ENCODE measurements around the gene VGF.

VGF gene

GRCh38 chr7:101166648-101166908 lies 1.2 kb upstream of the VGF start:
- no peak for DNase-seq (ENCODE audit: low read depth in 3 of 3)

- DNase-seq (ENCODE audit: low read depth in 3 of 3), result no peak
These were observed 734 bp upstream of the VGF start for GRCh38 chr7:101165958-101166647.

DNA sequence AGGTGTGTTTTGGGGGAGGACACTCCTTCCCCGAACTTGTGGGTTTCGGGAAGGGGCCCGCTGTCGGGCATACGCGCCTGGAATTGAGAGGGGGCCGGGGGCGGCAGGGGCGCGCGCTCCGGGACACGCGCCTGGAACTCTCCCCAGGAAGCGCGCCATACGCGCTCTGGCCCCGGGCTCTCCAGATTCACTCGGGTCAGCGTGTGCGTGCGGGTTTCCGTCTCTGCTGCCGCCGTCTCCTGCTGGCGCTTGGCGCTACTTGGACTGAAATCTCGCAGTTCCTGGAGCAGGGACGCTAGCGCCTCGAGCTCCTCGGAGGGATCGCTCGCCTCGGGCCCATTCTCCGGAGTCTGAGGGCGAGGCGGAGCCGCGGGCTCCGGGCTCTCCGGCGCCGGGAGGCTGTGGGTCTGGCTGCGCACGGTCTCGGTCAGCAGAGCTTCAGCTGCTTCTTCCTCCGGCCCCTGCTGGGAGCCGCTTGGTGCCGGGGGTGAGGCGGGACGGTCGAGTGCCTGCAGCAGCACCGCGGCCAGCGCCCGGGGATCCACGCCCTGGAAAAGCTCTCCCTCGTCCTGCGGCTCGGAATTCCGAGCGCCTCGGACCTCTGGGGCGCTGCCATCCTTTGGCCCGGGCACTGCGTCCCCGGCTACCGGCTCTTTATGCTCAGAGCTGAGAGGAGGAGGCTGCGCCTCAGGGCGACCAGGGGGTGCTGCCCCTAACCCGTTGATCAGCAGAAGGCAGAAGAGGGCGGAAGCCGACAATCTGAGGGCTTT lies 1.1 kb downstream of the VGF start:
- DNase-seq (ENCODE audit: low read depth in 3 of 3), result no peak

DNA sequence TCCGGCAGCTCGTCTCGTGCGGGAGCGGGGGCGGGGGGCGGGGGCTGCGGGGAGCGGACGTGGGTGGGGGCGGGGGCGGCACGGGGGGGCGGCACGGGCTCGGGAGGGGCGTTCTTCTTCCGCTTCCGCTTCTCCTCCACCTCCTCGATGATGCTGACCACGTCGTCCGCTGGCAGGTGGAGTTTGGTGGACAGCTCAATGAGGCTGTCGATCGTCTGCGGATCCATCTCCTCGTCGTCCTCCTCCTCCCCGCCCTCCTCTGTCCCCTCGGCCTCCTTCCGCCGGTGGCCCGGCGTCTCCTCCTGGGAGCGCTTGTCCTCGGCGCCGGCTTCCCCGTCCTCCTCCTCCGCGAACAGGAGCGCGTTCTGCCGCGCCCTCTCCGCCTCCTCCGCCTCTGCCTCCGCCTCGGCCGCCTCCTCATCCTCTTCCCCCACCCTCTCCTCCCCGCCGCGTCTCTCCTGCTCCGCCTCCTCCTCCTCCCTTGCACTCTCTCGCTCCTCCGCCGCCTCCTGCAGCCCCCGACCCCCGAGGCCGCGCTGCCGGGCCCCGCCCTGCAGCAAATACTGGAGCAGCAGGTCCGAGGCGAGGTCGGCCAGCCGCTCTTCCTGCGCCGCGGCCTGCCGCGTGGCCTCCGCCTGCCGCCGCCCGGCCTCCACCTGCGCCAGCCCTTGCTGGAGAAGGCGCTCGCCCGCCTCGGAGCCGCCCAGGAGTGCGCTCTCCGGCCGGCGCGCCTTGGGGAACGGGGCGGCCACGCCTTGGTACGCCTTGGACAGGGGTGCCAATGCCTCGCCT lies 1.9 kb downstream of the VGF start:
- no peak for DNase-seq (ENCODE audit: low read depth in 3 of 3)

DNA sequence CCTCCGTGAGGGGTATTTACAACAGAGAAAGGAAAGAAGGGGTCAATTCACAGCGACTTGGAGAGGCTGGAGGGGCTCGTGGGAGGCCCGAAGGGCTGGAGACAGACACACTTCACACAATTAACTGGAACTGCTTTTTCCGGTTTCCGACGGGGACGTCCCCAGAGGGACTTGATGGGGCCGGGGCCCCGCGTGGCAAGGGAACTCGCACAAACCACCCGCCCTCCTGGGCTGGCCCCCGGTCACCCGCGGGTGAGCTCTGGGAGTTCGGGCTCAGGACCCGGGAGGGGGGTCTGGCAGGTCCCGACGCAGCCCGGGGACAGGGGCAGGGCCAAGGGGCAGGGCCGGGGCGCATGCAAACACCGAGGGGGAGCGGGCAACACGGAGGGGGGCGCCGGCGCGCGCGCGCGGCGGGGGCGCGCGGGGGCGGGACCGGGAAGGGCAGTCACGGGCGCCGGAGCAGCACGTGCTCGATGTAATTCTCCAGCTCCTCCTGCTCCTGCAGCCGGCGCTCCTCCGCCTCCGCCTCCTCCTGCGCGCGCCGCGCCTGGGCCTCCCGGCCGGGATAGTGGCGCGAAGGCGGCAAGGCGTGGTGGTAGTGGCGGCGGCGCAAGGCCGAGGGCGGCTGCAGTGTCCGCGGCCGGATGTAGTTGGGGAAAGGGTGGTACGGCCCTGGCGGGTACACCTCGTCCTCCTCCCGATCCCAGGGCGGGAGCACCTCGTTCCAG lies 2.7 kb downstream of the VGF start:
- DNase-seq (ENCODE audit: low read depth in 3 of 3), result no peak

GRCh38 chr7:101161692-101162471 lies 3.5 kb downstream of the VGF start:
- no peak for DNase-seq (ENCODE audit: low read depth in 3 of 3)

GRCh38 chr7:101160910-101161309 lies 4.5 kb downstream of the VGF start:
- DNase-seq (ENCODE audit: low read depth in 3 of 3), result no peak

- DNase-seq (ENCODE audit: low read depth in 3 of 3), result no peak
These were observed 5.4 kb downstream of the VGF start for GRCh38 chr7:101159696-101160674.

DNA sequence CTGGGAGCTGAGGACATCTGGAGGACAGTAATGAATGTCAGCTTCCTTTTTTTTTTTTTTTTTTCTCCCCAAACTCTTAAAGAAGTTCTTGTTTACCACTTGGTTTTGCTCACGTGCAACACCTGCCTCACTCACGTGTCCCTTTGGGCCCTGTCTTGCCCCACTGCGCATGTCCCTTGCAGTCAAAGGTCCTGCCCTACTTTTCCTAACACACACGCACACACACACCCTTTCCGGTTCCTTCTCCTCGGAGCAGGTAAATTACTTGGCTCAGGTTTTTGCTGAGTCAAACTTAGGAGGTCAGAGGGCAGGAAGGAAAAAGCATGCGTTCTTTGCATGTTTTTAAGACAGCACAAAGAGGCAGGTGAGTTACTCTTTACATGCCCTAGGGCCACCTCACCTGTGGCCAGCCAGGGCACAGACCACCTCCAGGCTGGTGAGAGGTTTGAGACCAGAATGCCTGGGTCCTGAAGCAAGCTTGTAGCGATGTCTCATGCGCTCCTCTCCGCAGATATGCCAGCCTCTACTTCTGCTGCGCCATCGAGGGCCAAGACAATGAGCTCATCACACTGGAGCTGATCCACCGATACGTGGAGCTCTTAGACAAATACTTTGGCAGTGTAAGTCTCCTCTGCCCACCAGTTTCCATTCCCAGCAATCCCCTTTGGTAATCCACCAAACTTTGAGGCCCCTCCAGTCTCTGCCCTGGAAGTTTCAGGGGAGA lies 8.3 kb downstream of the VGF start:
- no peak for DNase-seq (ENCODE audit: low read depth in 3 of 3)

GRCh38 chr7:101156277-101156676 lies 9.1 kb downstream of the VGF start:
- DNase-seq (ENCODE audit: low read depth in 3 of 3), result no peak

GRCh38 chr7:101155303-101155702 lies 10.1 kb downstream of the VGF start:
- no peak for DNase-seq (ENCODE audit: low read depth in 3 of 3)

GRCh38 chr7:101154693-101155102 lies 10.7 kb downstream of the VGF start:
- no peak for DNase-seq (ENCODE audit: low read depth in 3 of 3)

DNA sequence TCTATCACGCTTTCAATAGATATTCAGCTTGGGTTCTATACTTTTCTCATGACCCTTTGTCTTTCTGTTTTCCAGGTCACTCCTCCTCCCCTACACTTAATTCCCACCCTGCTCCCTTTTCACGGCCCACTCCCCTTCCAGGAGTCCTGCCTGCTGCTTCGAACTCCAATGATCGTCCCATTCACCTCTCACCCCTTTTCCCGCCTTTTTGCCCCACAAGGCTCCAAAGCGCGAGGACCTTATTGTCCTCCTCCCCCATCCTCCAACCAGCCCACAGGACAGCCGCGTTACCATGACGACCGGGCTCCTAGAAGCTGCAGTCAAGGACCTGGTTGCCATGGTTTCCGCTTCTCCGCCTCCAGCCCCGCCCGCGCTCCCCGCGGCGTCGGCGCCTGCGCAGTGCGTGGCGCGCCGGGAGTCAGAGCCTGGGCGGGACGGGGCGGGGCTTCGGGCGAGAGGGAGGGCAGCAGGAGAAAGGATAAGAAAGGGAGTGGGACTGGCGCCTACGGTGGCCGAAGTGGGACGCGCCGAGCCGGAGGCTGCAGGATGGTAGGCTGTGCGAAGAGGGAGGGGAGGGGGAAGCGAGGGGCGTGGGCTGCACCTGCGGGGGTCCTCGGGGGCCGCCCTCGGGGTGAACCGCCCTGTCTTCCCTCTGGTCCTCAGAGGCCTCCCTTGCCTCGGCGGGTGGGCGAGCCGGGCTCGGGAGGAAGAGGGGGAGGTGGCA lies 11.2 kb downstream of the VGF start, which contains the start of gene AP1S1:
Gene AP1S1 (plus strand): TSS at position 508 of the 724 bp plus-strand sequence. CDS start 39 bp downstream, at position 547.
- DNase-seq (ENCODE audit: low read depth in 3 of 3), result peak; percentile 83 to 97 (median 85)

DNA sequence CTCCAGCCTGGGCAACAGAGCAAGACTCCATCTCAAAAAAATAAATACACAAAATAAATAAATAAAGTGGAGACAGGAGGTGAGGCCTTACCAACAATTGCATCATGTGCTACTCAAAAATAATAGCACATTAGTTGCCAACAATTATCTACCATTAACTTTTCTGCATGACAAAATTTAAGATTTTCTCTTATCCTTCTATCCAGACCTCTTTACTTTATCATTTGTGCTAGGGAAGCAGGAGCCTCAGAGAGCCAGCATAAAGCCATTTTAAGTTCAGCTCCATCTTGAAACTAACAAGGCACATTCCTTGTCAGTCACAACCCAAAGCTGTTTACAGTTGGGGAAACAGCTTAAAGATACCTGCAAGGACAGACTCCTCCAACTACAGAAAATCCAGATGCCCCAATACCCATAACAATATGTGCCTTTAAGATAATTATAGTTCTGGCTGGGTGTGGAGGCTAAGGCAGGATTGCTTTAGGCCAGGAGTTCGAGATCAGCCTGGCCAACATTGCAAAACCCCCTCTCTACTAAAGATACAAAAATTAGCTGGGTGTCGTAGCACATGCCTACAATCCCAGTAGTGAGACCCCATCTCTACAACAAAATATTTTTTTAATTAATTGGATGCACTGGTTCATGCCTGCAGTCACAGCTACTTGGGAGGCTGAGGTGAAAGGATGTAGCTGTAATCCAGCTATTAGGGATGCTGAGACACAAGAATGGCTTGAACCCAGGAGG lies 13.3 kb downstream of the VGF start:
- DNase-seq (ENCODE audit: low read depth in 3 of 3), result no peak

- no peak for DNase-seq (ENCODE audit: low read depth in 3 of 3)
These were observed 24.5 kb downstream of the VGF start for GRCh38 chr7:101140746-101141382.

DNA sequence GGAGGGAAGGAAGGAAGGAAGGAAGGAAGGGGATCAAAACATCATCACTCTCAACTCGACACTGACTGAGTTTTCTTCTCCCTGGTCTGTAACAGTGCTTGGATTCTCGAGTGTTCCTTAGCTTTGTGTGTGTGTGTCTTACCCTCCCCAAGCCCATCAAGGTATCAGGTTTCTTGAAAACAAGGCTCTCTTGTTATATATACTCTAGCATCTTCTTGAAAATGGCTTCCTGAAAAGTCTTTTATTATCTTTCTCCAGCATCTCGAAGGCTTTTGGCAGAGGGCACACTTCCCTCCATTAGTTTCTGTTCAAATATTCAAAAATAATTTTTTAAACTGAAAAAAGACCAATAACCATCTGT lies 25.1 kb downstream of the VGF start:
- no peak for DNase-seq (ENCODE audit: low read depth in 3 of 3)

DNA sequence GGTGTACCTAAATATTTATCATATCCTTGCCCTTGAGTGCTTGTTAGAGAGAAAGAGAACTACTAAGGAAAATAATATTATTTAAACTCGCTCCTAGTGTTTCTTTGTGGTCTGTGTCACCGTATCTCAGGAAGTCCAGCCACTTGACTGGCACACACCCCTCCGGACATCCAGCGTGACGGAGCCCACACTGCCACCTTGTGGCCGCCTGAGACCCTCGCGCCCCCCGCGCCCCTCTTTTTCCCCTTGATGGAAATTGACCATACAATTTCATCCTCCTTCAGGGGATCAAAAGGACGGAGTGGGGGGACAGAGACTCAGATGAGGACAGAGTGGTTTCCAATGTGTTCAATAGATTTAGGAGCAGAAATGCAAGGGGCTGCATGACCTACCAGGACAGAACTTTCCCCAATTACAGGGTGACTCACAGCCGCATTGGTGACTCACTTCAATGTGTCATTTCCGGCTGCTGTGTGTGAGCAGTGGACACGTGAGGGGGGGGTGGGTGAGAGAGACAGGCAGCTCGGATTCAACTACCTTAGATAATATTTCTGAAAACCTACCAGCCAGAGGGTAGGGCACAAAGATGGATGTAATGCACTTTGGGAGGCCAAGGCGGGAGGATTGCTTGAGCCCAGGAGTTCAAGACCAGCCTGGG lies 27.0 kb downstream of the VGF start:
- peak; percentile 71 to 86 (median 83) for DNase-seq (ENCODE audit: low read depth in 3 of 3)
